GM21723 (cell line): Measurements from ENCODE around the gene ATAD2B.

Experiments used
- ATAC-seq: cut with Tn5 transposase; IDR thresholded peaks from one replicate; pipeline ENCODE4 v1.9.1; 2021; ENCODE audit warnings: mild to moderate bottlenecking, moderate library complexity; ENCODE audit not compliant: unreplicated experiment

ATAD2B gene

GRCh38 chr2:23706613-23707078 is 220.3 kb downstream of the ATAD2B start:
- ATAC-seq: no peak

GRCh38 chr2:23705771-23706612 is 220.9 kb downstream of the ATAD2B start:
- no peak for ATAC-seq

GRCh38 chr2:23703583-23704385 is 223.1 kb downstream of the ATAD2B start:
- no peak for ATAC-seq

- ATAC-seq: no peak
Measured at GRCh38 chr2:23703037-23703582, 223.8 kb downstream of the ATAD2B start.

GRCh38 chr2:23700627-23701026 is 226.3 kb downstream of the ATAD2B start:
- no peak for ATAC-seq

GRCh38 chr2:23699580-23699925 is 227.4 kb downstream of the ATAD2B start:
- ATAC-seq: no peak

GRCh38 chr2:23698721-23699579 is 228.0 kb downstream of the ATAD2B start:
- no peak for ATAC-seq
